WTC11 (cell line): Measurements from ENCODE around the gene YOD1. TPM values are rescaled to one million over a fixed set of nuclear protein-coding genes. Genes with fewer than 3 reads are reported as not detected.

Experiments
- ATAC-seq: fragments of 200-7000 bp; cut with Tn5 transposase; 2 replicates; pipeline ENCODE4 v1.10.0; 2021; ENCODE audit warnings: mild to moderate bottlenecking, moderate library complexity
- CTCF ChIA-PET: fragments of 300-600 bp; sonication (Branson Sonifier 250); formaldehyde crosslinking; loops from one replicate; lab custom pipeline; 2021; ENCODE audit warnings: antibody characterized with exemption; lab: Charles Lee
- POLR2A ChIA-PET: fragments of 350-600 bp; sonication (Branson Sonifier 250); formaldehyde crosslinking; loops from one replicate; lab custom pipeline; 2021; ENCODE audit warnings: antibody characterized with exemption; lab: Charles Lee
- DNase-seq: peaks from one replicate; pipeline ENCODE4 v3.0.0; 2021; ENCODE audit warnings: low spot score
- H3K27ac Mint-ChIP-seq: 2 replicates; pipeline ENCODE4 v1.8.0; 2021; ENCODE audit warnings: mixed read lengths
- H3K27me3 Mint-ChIP-seq: 2 replicates; pipeline ENCODE4 v1.8.0; 2021; ENCODE audit warnings: low read depth, mild to moderate bottlenecking, moderate library complexity, mixed read lengths
- H3K36me3 Mint-ChIP-seq: 2 replicates; pipeline ENCODE4 v1.8.0; 2021; ENCODE audit warnings: mixed read lengths
- H3K4me1 Mint-ChIP-seq: 2 replicates; pipeline ENCODE4 v1.8.0; 2022; ENCODE audit warnings: mixed read lengths
- H3K4me3 Mint-ChIP-seq: 2 replicates; pipeline ENCODE4 v1.8.0; 2021; ENCODE audit warnings: mild to moderate bottlenecking, moderate library complexity, mixed read lengths
- H3K9me3 Mint-ChIP-seq: 2 replicates; pipeline ENCODE4 v1.8.0; 2021; ENCODE audit warnings: mixed read lengths
- AFF4 ChIP-seq: sonication (generic); formaldehyde crosslinking; IDR thresholded peaks from 2 replicates; pipeline ENCODE4 v1.8.1; 2023; ENCODE audit warnings: mild to moderate bottlenecking, missing genetic modification reagents, borderline replicate concordance
- ATF3 ChIP-seq: sonication (generic); formaldehyde crosslinking; conservative IDR thresholded peaks from 2 replicates; pipeline ENCODE4 v1.8.1; 2022; ENCODE audit warnings: mild to moderate bottlenecking, missing genetic modification reagents
- CBFB ChIP-seq: sonication (generic); formaldehyde crosslinking; IDR thresholded peaks from 2 replicates; pipeline ENCODE4 v1.8.1; 2022; ENCODE audit warnings: mild to moderate bottlenecking, low read depth, missing genetic modification reagents
- ELF4 ChIP-seq: sonication (generic); formaldehyde crosslinking; IDR thresholded peaks from 2 replicates; pipeline ENCODE4 v1.8.1; 2022; ENCODE audit warnings: low read depth, mild to moderate bottlenecking, moderate library complexity, missing genetic modification reagents
- FOXK1 ChIP-seq: sonication (generic); formaldehyde crosslinking; IDR thresholded peaks from 2 replicates; pipeline ENCODE4 v1.8.0; 2022; ENCODE audit warnings: mild to moderate bottlenecking, moderate library complexity, missing genetic modification reagents
- FOXP1 ChIP-seq: sonication (generic); formaldehyde crosslinking; IDR thresholded peaks from 2 replicates; pipeline ENCODE4 v1.8.0; 2022; ENCODE audit warnings: missing genetic modification reagents, mild to moderate bottlenecking, moderate library complexity, borderline replicate concordance
- JAZF1 ChIP-seq: fragments of 250-450 bp; sonication (Bioruptor Pico); IDR thresholded peaks from 2 replicates; pipeline ENCODE4 v1.9.0; 2021; ENCODE audit warnings: moderate library complexity, mild to moderate bottlenecking, inconsistent platforms
- KAT7 ChIP-seq: sonication (generic); formaldehyde crosslinking; IDR thresholded peaks from 2 replicates; pipeline ENCODE4 v1.8.1; 2023; ENCODE audit warnings: missing genetic modification reagents, mild to moderate bottlenecking, borderline replicate concordance
- MXD4 ChIP-seq: fragments of 250-450 bp; sonication (Bioruptor Pico); IDR thresholded peaks from 2 replicates; pipeline ENCODE4 v1.8.0; 2021; ENCODE audit warnings: mild to moderate bottlenecking, moderate library complexity, borderline replicate concordance
- NFE2L1 ChIP-seq: sonication (generic); formaldehyde crosslinking; IDR thresholded peaks from 2 replicates; pipeline ENCODE4 v1.8.1; 2023; ENCODE audit warnings: missing genetic modification reagents
- NR1H2 ChIP-seq: sonication (generic); formaldehyde crosslinking; IDR thresholded peaks from 2 replicates; pipeline ENCODE4 v1.9.0; 2021; ENCODE audit warnings: mild to moderate bottlenecking, moderate library complexity, missing genetic modification reagents
- NR3C1 ChIP-seq: sonication (generic); formaldehyde crosslinking; conservative IDR thresholded peaks from 2 replicates; pipeline ENCODE4 v1.8.1; 2023; ENCODE audit warnings: low read depth, mild to moderate bottlenecking, missing genetic modification reagents
- PRRX2 ChIP-seq: fragments of 250-450 bp; sonication (Bioruptor Pico); IDR thresholded peaks from 2 replicates; pipeline ENCODE4 v1.8.0; 2021; ENCODE audit warnings: mild to moderate bottlenecking
- SOX15 ChIP-seq: fragments of 250-450 bp; sonication (Bioruptor Pico); IDR thresholded peaks from 2 replicates; pipeline ENCODE4 v1.9.0; 2021; ENCODE audit warnings: mild to moderate bottlenecking
- TCF7 ChIP-seq: sonication (generic); formaldehyde crosslinking; IDR thresholded peaks from 2 replicates; pipeline ENCODE4 v1.8.0; 2022; ENCODE audit warnings: mild to moderate bottlenecking, low read depth, missing genetic modification reagents, moderate library complexity
- TEAD4 ChIP-seq: sonication (generic); formaldehyde crosslinking; IDR thresholded peaks from 2 replicates; pipeline ENCODE4 v1.8.0; 2022; ENCODE audit warnings: mild to moderate bottlenecking, missing genetic modification reagents
- TP53 ChIP-seq: sonication (generic); formaldehyde crosslinking; IDR thresholded peaks from 2 replicates; pipeline ENCODE4 v1.8.1; 2023; ENCODE audit warnings: mild to moderate bottlenecking, missing genetic modification reagents
- ZBTB21 ChIP-seq: sonication (generic); formaldehyde crosslinking; IDR thresholded peaks from 2 replicates; pipeline ENCODE4 v1.8.1; 2023; ENCODE audit warnings: mild to moderate bottlenecking, missing genetic modification reagents, borderline replicate concordance
- ZNF121 ChIP-seq: sonication (generic); formaldehyde crosslinking; IDR thresholded peaks from 2 replicates; pipeline ENCODE4 v1.8.0; 2023; ENCODE audit warnings: missing genetic modification reagents
- ZNF219 ChIP-seq: sonication (generic); formaldehyde crosslinking; IDR thresholded peaks from 2 replicates; pipeline ENCODE4 v1.8.0; 2023; ENCODE audit warnings: missing genetic modification reagents, mild to moderate bottlenecking, borderline replicate concordance
- ZNF232 ChIP-seq: sonication (generic); formaldehyde crosslinking; IDR thresholded peaks from 2 replicates; pipeline ENCODE4 v1.8.0; 2022; ENCODE audit warnings: mild to moderate bottlenecking, missing genetic modification reagents
- ZNF263 ChIP-seq: sonication (generic); formaldehyde crosslinking; IDR thresholded peaks from 2 replicates; pipeline ENCODE4 v1.8.1; 2022; ENCODE audit warnings: low read depth, mild to moderate bottlenecking, moderate library complexity, missing genetic modification reagents
- ZNF317 ChIP-seq: sonication (generic); formaldehyde crosslinking; IDR thresholded peaks from 2 replicates; pipeline ENCODE4 v1.8.1; 2023; ENCODE audit warnings: low read depth, mild to moderate bottlenecking, moderate library complexity, missing genetic modification reagents, borderline replicate concordance
- ZNF416 ChIP-seq: fragments of 250-450 bp; sonication (Bioruptor Pico); IDR thresholded peaks from 2 replicates; pipeline ENCODE4 v1.9.0; 2021; ENCODE audit warnings: mild to moderate bottlenecking, inconsistent platforms
- total RNA-seq: library from RNA; stranded (reverse); gene quantifications from 3 replicates; pipeline ENCODE4 v1.2.3, GENCODE V29; 2021
- TF ChIP-seq, protein P1 (sequence below): sonication (generic); formaldehyde crosslinking; IDR thresholded peaks from 2 replicates; pipeline ENCODE4 v1.8.1; 2023; ENCODE audit warnings: mild to moderate bottlenecking, missing genetic modification reagents, moderate library complexity

The YOD1 gene
- total RNA-seq, 1 experiment from 2014 or later, result 12.0 TPM

DNA sequence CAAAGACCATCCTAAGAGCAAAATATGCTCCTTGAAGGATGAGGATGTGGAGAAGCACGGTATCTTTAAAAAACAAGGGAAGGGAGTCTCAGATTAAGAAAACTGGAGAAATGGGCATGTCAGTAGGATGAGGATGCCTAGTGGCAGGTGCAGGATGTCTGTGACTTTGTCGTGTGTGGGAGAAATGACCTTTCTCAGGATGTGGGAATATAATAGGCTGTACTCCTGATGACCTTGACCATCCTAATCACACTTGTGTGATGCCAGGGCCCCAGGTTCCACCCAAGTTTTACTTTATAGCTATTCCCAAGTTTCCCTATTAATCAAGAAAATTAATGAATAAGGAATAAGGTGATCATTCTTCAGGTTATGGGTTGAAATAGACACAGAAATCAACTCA, 31.3 kb downstream of the YOD1 start:
- DNase-seq (no peak), ATAC-seq (no peak)
- CTCF ChIA-PET, result interaction anchor here (1.4 kb wide), 1 partner anchor 38 kb away, joined by 3 read pairs; no protein-coding TSS in a partner anchor
- H3K27ac Mint-ChIP-seq, result no peak overlapping the region
- POLR2A ChIA-PET, result interaction anchor here (1.6 kb wide), 1 partner anchor 13 kb away, joined by 4 read pairs; the partner anchor contains the start of gene C1orf116
- H3K4me3 Mint-ChIP-seq, result no peak overlapping the region
- no peak for TF ChIP-seq ZNF317 (CRISPR knock-in tag)
- TF ChIP-seq CBFB (CRISPR knock-in tag), result no peak
- TF ChIP-seq ELF4 (CRISPR knock-in tag), result no peak
- TF ChIP-seq NFE2L1 (CRISPR knock-in tag), result no peak
- no peak for TF ChIP-seq NR1H2
- TF ChIP-seq FOXP1, result no peak
- no peak for TF ChIP-seq KAT7 (CRISPR knock-in tag)
- TF ChIP-seq TP53 (CRISPR knock-in tag), result no peak
- TF ChIP-seq PRRX2 (CRISPR knock-in tag), result no peak
- no peak for TF ChIP-seq ZNF232 (CRISPR knock-in tag)
- TF ChIP-seq TCF7 (CRISPR knock-in tag), result no peak
- TF ChIP-seq TEAD4, result no peak
- no peak for TF ChIP-seq MXD4
- no peak for TF ChIP-seq FOXK1 (CRISPR knock-in tag)
- H3K36me3 Mint-ChIP-seq, result no peaks in the 10 kb centered on the region; the same call in 1 of the 2 replicates
- peaks cover 5% of the 10 kb centered on the region for H3K27me3 Mint-ChIP-seq
- peaks cover 4% of the 10 kb centered on the region for H3K4me1 Mint-ChIP-seq
- no peaks in the 10 kb centered on the region for H3K9me3 Mint-ChIP-seq

- Mint-ChIP-seq H3K4me1 (no peaks in the 10 kb centered on the region), H3K36me3 (no peaks in the 10 kb centered on the region; the same call in 1 of the 2 replicates), H3K27me3 (peaks cover 6% of the 10 kb centered on the region), H3K4me3 (no peak overlapping the region), H3K27ac (no peak overlapping the region), H3K9me3 (no peaks in the 10 kb centered on the region)
- no peak for TF ChIP-seq TP53 (CRISPR knock-in tag)
- ChIA-PET POLR2A (interaction anchor here (1.6 kb wide), 1 partner anchor 13 kb away, joined by 4 read pairs; the partner anchor contains the start of gene C1orf116), CTCF (interaction anchor here (1.4 kb wide), 1 partner anchor 37 kb away, joined by 3 read pairs; no protein-coding TSS in a partner anchor)
- DNase-seq (no peak), ATAC-seq (no peak)
Measured at GRCh38 chr1:207019161-207019560, 31.8 kb downstream of the YOD1 start.

DNA sequence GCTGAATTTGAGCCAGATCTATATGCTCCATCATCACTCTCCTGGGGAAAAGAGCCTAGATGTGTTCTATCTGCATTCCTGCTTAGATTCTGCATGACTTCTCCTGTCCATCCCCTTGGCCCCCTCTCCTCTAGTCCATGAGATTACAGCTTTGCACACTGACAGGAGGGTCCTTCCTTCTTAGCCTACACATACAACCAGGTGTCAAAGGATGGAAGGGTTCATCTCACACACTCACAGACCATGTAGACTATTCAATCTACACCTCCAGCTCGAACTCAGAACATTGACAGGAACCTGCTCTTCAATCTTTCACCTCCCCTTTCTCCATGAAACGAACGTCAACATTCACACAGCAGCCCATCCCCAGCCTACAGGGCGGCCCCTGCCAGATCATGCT, 32.3 kb downstream of the YOD1 start:
- Mint-ChIP-seq H3K9me3 (no peaks in the 10 kb centered on the region), H3K4me3 (no peak overlapping the region), H3K27ac (no peak overlapping the region), H3K27me3 (peaks cover 10% of the 10 kb centered on the region), H3K36me3 (no peaks in the 10 kb centered on the region; the same call in 1 of the 2 replicates), H3K4me1 (no peaks in the 10 kb centered on the region)
- ChIA-PET POLR2A (interaction anchor here (1.6 kb wide), 1 partner anchor 14 kb away, joined by 4 read pairs; the partner anchor contains the start of gene C1orf116), CTCF (interaction anchor here (1.4 kb wide), 1 partner anchor 37 kb away, joined by 3 read pairs; no protein-coding TSS in a partner anchor)
- TF ChIP-seq ZNF416 (CRISPR knock-in tag) (no peak), CBFB (CRISPR knock-in tag) (no peak), ZNF317 (CRISPR knock-in tag) (no peak), ZNF121 (CRISPR knock-in tag) (no peak), ZNF263 (CRISPR knock-in tag) (no peak), ATF3 (CRISPR knock-in tag) (no peak), NR3C1 (CRISPR knock-in tag) (no peak)
- ATAC-seq, result no peak
- no peak for DNase-seq

DNA sequence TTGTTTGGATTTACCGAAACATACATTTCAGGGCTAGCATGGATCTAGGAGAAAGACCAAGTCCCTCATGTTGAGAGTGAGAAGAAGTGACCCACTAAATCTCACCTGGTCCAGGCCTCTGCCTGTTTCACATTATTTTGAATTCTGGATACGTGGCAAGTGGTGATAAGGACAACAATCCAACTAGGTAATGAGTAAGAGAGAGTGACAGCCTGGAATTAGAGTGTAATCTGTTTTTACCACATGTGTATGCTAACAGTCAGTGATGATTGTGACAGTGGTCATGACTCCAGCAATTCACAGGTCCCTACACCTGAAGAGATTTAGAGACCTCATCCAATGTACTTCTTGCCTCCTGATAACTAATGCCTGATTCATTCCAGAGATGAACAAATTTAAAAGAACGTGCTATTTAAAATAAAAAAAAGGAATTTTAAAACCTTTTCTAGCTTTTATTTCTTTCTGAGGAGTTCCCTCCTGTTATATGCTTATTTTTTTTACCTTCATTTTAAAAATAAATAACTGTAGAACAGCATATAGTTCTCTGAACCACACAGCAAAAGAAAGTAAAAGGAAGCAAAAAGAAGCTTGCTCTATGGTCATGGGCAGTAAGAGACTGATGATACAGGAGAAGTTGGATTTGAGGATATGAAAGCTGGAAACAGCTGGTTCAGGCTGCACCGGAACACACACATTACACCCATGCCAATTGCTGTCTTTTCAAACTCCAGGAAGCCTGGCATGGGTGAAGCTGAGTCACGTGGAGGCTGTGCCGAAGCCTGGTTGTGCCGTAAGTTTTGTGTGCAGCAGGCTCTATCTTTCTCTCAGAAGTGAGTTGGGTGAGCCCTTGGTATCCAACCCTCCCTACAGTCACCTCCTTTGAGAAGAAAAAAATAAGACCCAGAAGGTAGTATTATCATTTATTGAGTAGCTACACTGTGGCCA, 33.1 kb downstream of the YOD1 start:
- POLR2A ChIA-PET, result interaction anchor here (1.6 kb wide), 1 partner anchor 15 kb away, joined by 4 read pairs; the partner anchor contains the start of gene C1orf116
- no peaks in the 10 kb centered on the region for H3K9me3 Mint-ChIP-seq
- H3K4me1 Mint-ChIP-seq, result no peaks in the 10 kb centered on the region
- no peak overlapping the region for H3K27ac Mint-ChIP-seq
- CTCF ChIA-PET, result no interaction called here
- no peak for ATAC-seq
- no peaks in the 10 kb centered on the region for H3K36me3 Mint-ChIP-seq
- DNase-seq, result no peak
- no peak overlapping the region for H3K4me3 Mint-ChIP-seq
- H3K27me3 Mint-ChIP-seq, result peaks cover 10% of the 10 kb centered on the region
- TF ChIP-seq JAZF1 (CRISPR knock-in tag) (no peak), ZNF219 (CRISPR knock-in tag) (no peak), ZBTB21 (CRISPR knock-in tag) (no peak), AFF4 (CRISPR knock-in tag) (no peak), SOX15 (CRISPR knock-in tag) (no peak)
- TF ChIP-seq, protein P1, sequence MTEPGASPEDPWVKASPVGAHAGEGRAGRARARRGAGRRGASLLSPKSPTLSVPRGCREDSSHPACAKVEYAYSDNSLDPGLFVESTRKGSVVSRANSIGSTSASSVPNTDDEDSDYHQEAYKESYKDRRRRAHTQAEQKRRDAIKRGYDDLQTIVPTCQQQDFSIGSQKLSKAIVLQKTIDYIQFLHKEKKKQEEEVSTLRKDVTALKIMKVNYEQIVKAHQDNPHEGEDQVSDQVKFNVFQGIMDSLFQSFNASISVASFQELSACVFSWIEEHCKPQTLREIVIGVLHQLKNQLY (CRISPR knock-in tag), result no peak
